Measurements from ENCODE around the gene GTPBP6. TPM values are rescaled to one million over a fixed set of nuclear protein-coding genes. Genes with fewer than 3 reads are reported as not detected.

The GTPBP6 gene
- 27.5 and 39.1 TPM in 2 replicates for total RNA-seq

GRCh38 chrX:318739-319578 lies at the start of gene GTPBP6:
Gene GTPBP6 (minus strand): TSS chrX:318796. CDS start chrX:318787, 9 bp downstream.

DNA sequence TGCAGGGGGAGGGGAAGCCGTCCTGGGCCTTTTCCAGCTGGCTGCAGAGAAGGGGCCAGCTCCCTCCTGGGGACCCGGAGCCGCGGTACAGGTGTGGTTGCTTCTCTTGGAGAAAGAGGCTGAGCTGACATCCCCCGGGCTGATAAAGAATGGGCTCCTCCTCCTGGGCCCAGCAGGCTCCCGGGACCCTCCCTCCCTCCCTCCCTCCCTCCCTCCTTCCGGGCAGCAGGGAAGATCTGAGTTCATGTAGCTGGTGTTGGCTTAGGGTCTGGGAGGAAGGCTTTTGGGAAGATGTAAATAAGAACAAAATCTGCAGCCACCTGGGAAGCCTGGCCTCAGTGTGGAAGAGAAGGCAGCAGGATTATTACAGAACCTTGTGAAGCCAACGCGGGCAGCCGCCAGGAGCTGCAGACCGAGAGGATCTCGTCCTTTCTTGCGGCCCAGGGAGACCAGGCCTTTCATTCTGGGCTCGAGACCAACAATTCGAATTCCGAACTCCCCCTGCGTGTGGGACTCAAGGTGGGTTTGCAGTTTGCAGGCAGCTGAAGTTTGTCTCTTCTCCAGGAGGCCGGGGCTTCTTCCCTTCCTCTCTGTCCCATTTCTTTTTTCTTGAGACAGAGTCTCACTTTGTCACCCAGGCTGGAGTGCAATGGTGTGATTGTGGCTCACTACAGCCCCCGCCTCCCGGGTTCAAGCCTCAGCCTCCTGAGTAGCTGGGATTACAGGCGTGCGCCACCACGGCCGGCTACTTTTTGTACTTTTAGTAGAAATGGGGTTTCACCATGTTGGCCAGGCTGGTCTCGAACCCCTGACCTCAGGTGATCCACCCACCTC lies 37.2 kb downstream of the GTPBP6 start, which contains the start of gene PLCXD1:
Gene PLCXD1 (plus strand): TSS at position 216 of the 834 bp plus-strand sequence. CDS start 2,807 bp downstream, outside the sequence.

Other genes starting within 250 kb of the GTPBP6 start
- 5.4 and 8.1 TPM in 2 replicates for gene PLCXD1, start 37.4 kb downstream of the GTPBP6 start, total RNA-seq
- gene PPP2R3B, start 68.1 kb upstream of the GTPBP6 start, total RNA-seq: 23.6 and 26.1 TPM in 2 replicates